IMR-90 (cell line): ENCODE measurements around the gene FGA. TPM values are rescaled to one million over a fixed set of nuclear protein-coding genes. Genes with fewer than 3 reads are reported as not detected.

Source experiments
- ATAC-seq: fragments of 200-7000 bp; cut with Tn5 transposase; 2 replicates; pipeline ENCODE4 v1.9.1; 2020; ENCODE audit warnings: low read depth, mild to moderate bottlenecking, moderate library complexity
- BruUV-seq: library from RNA; stranded (reverse); fragments of 400-500 nt; replicated peaks from 2 replicates; lab custom pipeline; 2021; lab: Mats Ljungman, UMichigan
- CTCF ChIA-PET: fragments of 300-600 bp; formaldehyde crosslinking; extraction: SDS; loops from one replicate; lab custom pipeline; 2021; ENCODE audit warnings: antibody characterized with exemption; lab: Yijun Ruan, JAX
- POLR2A ChIA-PET: fragments of 300-600 bp; sonication (Branson Sonifier 250); formaldehyde crosslinking; loops from one replicate; lab custom pipeline; 2022; ENCODE audit warnings: antibody characterized with exemption; ENCODE audit not compliant: unreplicated experiment; lab: Charles Lee
- DNase-seq: peaks from one replicate; pipeline ENCODE4 v3.0.0; 2013
- H2AFZ ChIP-seq: replicated peaks from 2 replicates; pipeline ENCODE3; 2013; ENCODE audit warnings: low read length, mild to moderate bottlenecking; ENCODE audit not compliant: poor library complexity
- H2AK5ac ChIP-seq: 2 replicates; pipeline ENCODE4 v1.6.1; 2013; ENCODE audit warnings: low read depth, low read length, inconsistent platforms
- H2AK9ac ChIP-seq: replicated peaks from 2 replicates; pipeline ENCODE3; 2013; ENCODE audit warnings: mild to moderate bottlenecking, low read depth, low read length, moderate library complexity; ENCODE audit not compliant: poor library complexity
- H2BK120ac ChIP-seq: 2 replicates; pipeline ENCODE4 v1.6.1; 2013; ENCODE audit warnings: low read depth, low read length, inconsistent platforms
- H2BK15ac ChIP-seq: 3 replicates; pipeline ENCODE4 v1.6.1; 2013; ENCODE audit warnings: low read depth, low read length, inconsistent platforms
- H2BK20ac ChIP-seq: 2 replicates; pipeline ENCODE4 v1.6.1; 2013; ENCODE audit warnings: low read depth, mild to moderate bottlenecking, inconsistent platforms, low read length, moderate library complexity
- H2BK5ac ChIP-seq: 2 replicates; pipeline ENCODE4 v1.6.1; 2013; ENCODE audit warnings: mild to moderate bottlenecking, low read depth, low read length, inconsistent platforms; ENCODE audit not compliant: poor library complexity, severe bottlenecking
- H3K14ac ChIP-seq: replicated peaks from 2 replicates; pipeline ENCODE4 v1.6.1; 2013; ENCODE audit warnings: low read depth, low read length, inconsistent platforms
- H3K18ac ChIP-seq: 2 replicates; pipeline ENCODE4 v1.6.1; 2013; ENCODE audit warnings: low read depth, low read length, control low read depth
- H3K23ac ChIP-seq: 2 replicates; pipeline ENCODE4 v1.6.1; 2013; ENCODE audit warnings: low read depth, low read length, inconsistent platforms
- H3K27ac ChIP-seq: 2 replicates; pipeline ENCODE4 v1.5.1; 2013; ENCODE audit warnings: mild to moderate bottlenecking, control low read depth, low read length; ENCODE audit not compliant: insufficient read depth
- H3K27me3 ChIP-seq: 2 replicates; pipeline ENCODE4 v1.6.1; 2013; ENCODE audit warnings: low read length; ENCODE audit not compliant: control insufficient read depth, insufficient read depth
- H3K36me3 ChIP-seq: 2 replicates; pipeline ENCODE4 v1.6.1; 2013; ENCODE audit warnings: low read length, mixed read lengths; ENCODE audit not compliant: control insufficient read depth, insufficient read depth
- H3K4ac ChIP-seq: 2 replicates; pipeline ENCODE4 v1.6.1; 2013; ENCODE audit warnings: low read depth, low read length, inconsistent platforms
- H3K4me1 ChIP-seq: 2 replicates; pipeline ENCODE4 v1.6.1; 2013; ENCODE audit warnings: low read length, mixed read lengths; ENCODE audit not compliant: control insufficient read depth, insufficient read depth
- H3K4me2 ChIP-seq: 2 replicates; pipeline ENCODE4 v1.6.1; 2013; ENCODE audit warnings: low read depth, mild to moderate bottlenecking, control low read depth, low read length, moderate library complexity
- H3K4me3 ChIP-seq: 2 replicates; pipeline ENCODE4 v1.5.1; 2013; ENCODE audit warnings: low read depth, mild to moderate bottlenecking, control low read depth, low read length, moderate library complexity; ENCODE audit not compliant: insufficient read depth
- H3K56ac ChIP-seq: 2 replicates; pipeline ENCODE4 v1.6.1; 2013; ENCODE audit warnings: low read length, inconsistent platforms; ENCODE audit not compliant: insufficient read depth; ENCODE audit errors: extremely low read depth
- H3K79me1 ChIP-seq, 2 experiments: 2 replicates each; pipeline ENCODE4 v1.6.1; 2013; ENCODE audit warnings: low read length in 2 of 2, inconsistent platforms in 1 of 2, low read depth in 1 of 2
- H3K9ac ChIP-seq: 2 replicates; pipeline ENCODE4 v1.6.1; 2013; ENCODE audit warnings: low read depth, low read length, control low read depth
- H3K9me1 ChIP-seq: 2 replicates; pipeline ENCODE4 v1.6.1; 2013; ENCODE audit warnings: low read length, inconsistent platforms; ENCODE audit not compliant: insufficient read depth
- H3K9me3 ChIP-seq: 2 replicates; pipeline ENCODE4 v1.6.1; 2013; ENCODE audit warnings: low read length; ENCODE audit not compliant: control insufficient read depth, insufficient read depth
- H4K20me1 ChIP-seq: 2 replicates; pipeline ENCODE4 v1.6.1; 2013; ENCODE audit warnings: low read length, inconsistent platforms; ENCODE audit not compliant: insufficient read depth
- H4K5ac ChIP-seq: 2 replicates; pipeline ENCODE4 v1.6.1; 2013; ENCODE audit warnings: mild to moderate bottlenecking, low read depth, low read length, control low read depth
- H4K8ac ChIP-seq, 2 experiments: 2 replicates each; pipeline ENCODE4 v1.6.1; 2013; ENCODE audit warnings: low read depth in 2 of 2, low read length in 2 of 2, control low read depth in 1 of 2, inconsistent platforms in 1 of 2
- H4K91ac ChIP-seq: 2 replicates; pipeline ENCODE4 v1.6.1; 2013; ENCODE audit warnings: low read depth, low read length, inconsistent platforms; ENCODE audit not compliant: insufficient read depth
- CTCF ChIP-seq: conservative IDR thresholded peaks from 2 replicates; pipeline ENCODE4 v1.5.1; 2012; ENCODE audit warnings: mild to moderate bottlenecking, low read depth, low read length, improper control_type of control experiment
- NFE2L2 ChIP-seq: fragments of 150-350 bp; IDR thresholded peaks from 2 replicates; pipeline ENCODE4 v1.6.1; 2016; ENCODE audit warnings: low read depth, mild to moderate bottlenecking, low read length
- WGBS, 2 experiments: methylation state at CpG; one replicate each; pipeline versions ENCODE4 v1.1.5 to v1.1.7; 2013; ENCODE audit warnings: missing lambda C conversion rate in 2 of 2; ENCODE audit not compliant: insufficient read length in 1 of 2; ENCODE audit errors: extremely low coverage in 2 of 2; 5-methylcytosine and 5-hydroxymethylcytosine counted together
- dilution Hi-C: fragments of 300-500 bp; cut with HindIII; formaldehyde crosslinking; loops from one replicate; pipeline ENCODE4 v1.14.3; 2018; ENCODE audit warnings: low sequenced_read_pairs; ENCODE audit not compliant: unreplicated experiment
- in situ Hi-C: fragments of 300-500 bp; cut with MboI; formaldehyde crosslinking; loops from 3 replicates; pipeline ENCODE4 v1.14.3; 2019; ENCODE audit warnings: low sequenced_read_pairs, inconsistent platforms, mixed read lengths
- intact Hi-C: fragments of 100-400 bp; cut with micrococcal nuclease; formaldehyde crosslinking; loops from 2 replicates; pipeline ENCODE4 v1.10.0; 2022
- polyA plus RNA-seq, 3 experiments: library from polyadenylated mRNA; depleted of rRNA; stranded (reverse); fragments of >200 nt; gene quantifications; 2 replicates each; pipeline ENCODE4 v1.2.3, GENCODE V29; 2012; ENCODE audit warnings: low replicate concordance in 1 of 3
- total RNA-seq: library from RNA; depleted of rRNA; stranded (reverse); fragments of >200 nt; gene quantifications from 2 replicates; pipeline ENCODE4 v1.2.3, GENCODE V29; 2012

Gene FGA
- total and polyA plus RNA-seq, 2 of the 4 experiments (the other 2 are of a cell fraction), result not detected

DNA sequence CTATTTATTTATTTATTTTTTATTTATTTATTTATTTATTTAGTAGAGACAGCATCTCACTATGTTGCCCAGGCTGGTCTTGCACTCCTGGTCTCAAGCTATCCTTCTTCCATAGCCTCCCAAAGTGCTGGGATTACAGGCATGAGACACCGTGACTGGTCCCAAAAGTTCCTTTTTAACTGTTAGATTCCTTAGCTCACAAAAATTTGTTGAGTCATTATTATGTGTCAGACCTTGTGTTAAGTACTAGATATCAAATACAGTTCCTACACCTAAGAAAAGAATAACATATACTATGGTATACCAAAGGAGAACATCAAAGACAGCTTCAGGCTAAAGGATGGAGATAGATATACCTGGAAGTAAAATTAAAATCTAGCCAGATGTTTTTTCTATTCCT lies 11.6 kb downstream of the FGA start:
- no peaks in the 10 kb centered on the region for H4K20me1 ChIP-seq
- no CpG with 5 or more reads among the region's 1 CpG for WGBS, 2 experiments
- H3K9me3 ChIP-seq, result no peaks in the 10 kb centered on the region
- TF ChIP-seq CTCF (no peak), NFE2L2 (peak; percentile 29; the same call in 1 of the 2 replicates)
- no peak overlapping the region for H2AFZ ChIP-seq
- no peak overlapping the region for H2BK5ac ChIP-seq
- no peak overlapping the region for H3K9ac ChIP-seq
- no peak overlapping the region for H3K56ac ChIP-seq
- H3K23ac ChIP-seq, result no peak overlapping the region
- in situ Hi-C loops, result no loop called here
- DNase-seq (no peak), ATAC-seq (no peak)
- H3K36me3 ChIP-seq, result no peaks in the 10 kb centered on the region
- H4K5ac ChIP-seq, result no peak overlapping the region
- H3K4me3 ChIP-seq, result no peak overlapping the region
- intact Hi-C loops, result no loop called here
- ChIA-PET POLR2A (no interaction called here), CTCF (interaction anchor here (0.6 to 1.6 kb wide), 3 partner anchors 17 to 47 kb away, joined by 3 to 6 read pairs (median 3); no protein-coding TSS in a partner anchor)
- no peak overlapping the region for H2BK120ac ChIP-seq
- dilution Hi-C loops, result no loop called here
- H2BK15ac ChIP-seq, result no peak overlapping the region
- H3K9me1 ChIP-seq, result no peaks in the 10 kb centered on the region
- H3K27me3 ChIP-seq, result no peaks in the 10 kb centered on the region; the same call in 1 of the 2 replicates
- H2AK5ac ChIP-seq, result no peak overlapping the region
- no peak overlapping the region for H4K91ac ChIP-seq
- H3K27ac ChIP-seq, result no peak overlapping the region
- H2AK9ac ChIP-seq, result no peak overlapping the region
- no peak overlapping the region for H3K4ac ChIP-seq
- no peak overlapping the region for H3K18ac ChIP-seq
- H3K79me1 ChIP-seq, result no peaks in the 10 kb centered on the region
- H3K4me1 ChIP-seq, result no peaks in the 10 kb centered on the region
- H3K4me2 ChIP-seq, result no peak overlapping the region
- no peak overlapping the region for H3K14ac ChIP-seq
- no peak overlapping the region for H4K8ac ChIP-seq
- BruUV-seq, result no TSS peak
- no peak overlapping the region for H2BK20ac ChIP-seq
